Stimulated activated memory B cell treated with anti-CD40 and anti-IgM and Interleukin-4, amounts not matched to agents 10 μg/mL and 1 μg/mL and 100 μg/mL, for 72 hours (primary cell): ENCODE results near the gene KBTBD3.
"Not testable (repeated sequence)": the region's sequence is repeated elsewhere in the genome, so short reads cannot be mapped to it uniquely, and the experiment has no call there.

Source experiments
- ATAC-seq: fragments of 150-1000 bp; cut with Tn5 transposase; 2 replicates; pipeline ENCODE4 v1.10.0; 2021
- H3K27ac Mint-ChIP-seq: one replicate; pipeline ENCODE4 v1.8.0; 2022; ENCODE audit warnings: mild to moderate bottlenecking, mixed read lengths
- H3K27me3 Mint-ChIP-seq: one replicate; pipeline ENCODE4 v1.8.0; 2022; ENCODE audit warnings: mixed read lengths
- H3K36me3 Mint-ChIP-seq: one replicate; pipeline ENCODE4 v1.8.0; 2022; ENCODE audit warnings: mixed read lengths
- H3K4me1 Mint-ChIP-seq: one replicate; pipeline ENCODE4 v1.8.0; 2022; ENCODE audit warnings: mixed read lengths
- H3K4me3 Mint-ChIP-seq: one replicate; pipeline ENCODE4 v1.8.0; 2022; ENCODE audit warnings: mild to moderate bottlenecking, moderate library complexity, mixed read lengths
- H3K9me3 Mint-ChIP-seq: one replicate; pipeline ENCODE4 v1.8.0; 2022; ENCODE audit warnings: mixed read lengths

KBTBD3 gene

DNA sequence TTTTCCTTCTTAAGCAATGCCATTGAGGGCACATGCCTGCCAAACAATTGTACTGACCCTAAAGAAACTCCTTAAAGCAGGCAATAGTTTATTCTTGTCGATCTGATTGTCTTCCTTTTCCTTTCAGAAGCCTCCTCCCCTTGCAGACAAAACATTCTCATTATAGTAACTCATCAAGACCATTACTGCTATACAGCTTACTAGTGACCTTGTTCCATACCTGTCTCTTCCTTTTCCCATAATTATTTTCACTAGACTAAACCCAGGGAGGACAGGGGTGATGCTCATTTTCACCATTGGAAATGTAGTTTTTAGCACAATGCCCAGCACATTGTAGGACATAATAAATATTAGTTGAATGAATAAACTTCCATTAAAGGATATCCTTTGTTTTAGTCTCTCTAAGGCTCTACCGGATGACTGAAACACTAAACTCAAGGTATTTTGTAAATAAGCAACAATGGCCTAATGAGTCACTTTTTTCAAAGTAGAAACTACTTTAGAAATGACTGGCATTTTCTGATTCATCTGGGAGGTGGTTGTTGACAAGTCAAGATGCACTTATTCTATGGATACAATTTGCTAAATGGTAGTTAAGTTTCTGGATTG lies 45.8 kb downstream of the KBTBD3 start:
- H3K27ac Mint-ChIP-seq = no peak overlapping the region
- no peaks in the 10 kb centered on the region for H3K4me1 Mint-ChIP-seq
- peaks cover 3% of the 10 kb centered on the region for H3K9me3 Mint-ChIP-seq
- no peaks in the 10 kb centered on the region for H3K36me3 Mint-ChIP-seq
- H3K27me3 Mint-ChIP-seq = peaks cover 35% of the 10 kb centered on the region
- no peak for ATAC-seq
- H3K4me3 Mint-ChIP-seq = no peak overlapping the region

DNA sequence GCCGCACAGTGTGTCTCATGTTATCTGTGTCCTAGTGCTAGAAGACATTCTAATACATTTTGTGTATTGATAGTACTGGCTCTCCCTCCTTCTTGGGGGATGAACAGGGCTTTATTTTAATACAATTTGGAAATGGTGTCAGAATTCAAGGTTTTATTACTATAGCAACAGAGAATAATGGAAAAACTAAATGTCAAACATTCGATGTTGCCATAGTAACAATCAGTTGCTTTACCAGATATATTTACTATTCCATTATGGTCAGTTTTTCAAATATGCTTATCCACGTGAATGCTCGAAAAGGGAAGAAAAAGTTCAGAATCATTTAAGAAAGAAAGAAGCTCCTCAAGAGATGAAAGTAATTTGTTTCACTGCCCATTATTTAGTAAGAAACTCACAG lies 46.5 kb downstream of the KBTBD3 start:
- no peak for ATAC-seq
- Mint-ChIP-seq H3K9me3 (peaks cover 3% of the 10 kb centered on the region), H3K36me3 (no peaks in the 10 kb centered on the region), H3K27ac (no peak overlapping the region), H3K4me1 (no peaks in the 10 kb centered on the region), H3K27me3 (peaks cover 35% of the 10 kb centered on the region), H3K4me3 (no peak overlapping the region)

DNA sequence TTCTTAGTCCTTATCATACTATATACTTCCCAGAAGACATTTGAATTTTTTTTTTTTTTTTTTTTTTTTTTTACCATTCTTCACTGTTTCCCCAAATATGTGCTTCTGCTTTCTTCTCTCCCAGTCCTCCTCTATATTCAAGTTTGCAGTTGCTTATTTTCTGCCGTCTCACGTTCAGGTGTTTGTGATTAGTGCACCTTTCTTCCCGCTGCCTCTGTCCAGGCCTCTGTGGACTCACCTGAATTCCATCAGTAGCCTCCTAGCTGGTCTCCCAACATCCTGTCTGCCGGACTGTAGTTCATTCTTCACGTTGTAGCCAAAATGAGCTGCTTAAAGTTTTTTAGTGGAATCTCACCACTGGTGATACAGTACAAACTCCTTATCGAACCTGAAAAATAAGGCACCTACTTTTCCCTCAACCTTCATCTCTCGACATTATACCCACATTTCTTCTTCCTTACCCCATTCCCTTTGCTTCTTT lies 54.3 kb downstream of the KBTBD3 start:
- peaks cover 3% of the 10 kb centered on the region for H3K9me3 Mint-ChIP-seq
- H3K4me1 Mint-ChIP-seq = peaks cover 35% of the 10 kb centered on the region
- peak overlapping the region; percentile 77 for H3K27ac Mint-ChIP-seq
- peak overlapping the region; percentile 80 for H3K4me3 Mint-ChIP-seq
- H3K27me3 Mint-ChIP-seq = no peaks in the 10 kb centered on the region
- peaks cover 17% of the 10 kb centered on the region for H3K36me3 Mint-ChIP-seq
- ATAC-seq = no peak

GRCh38 chr11:106021967-106022794 lies 55.0 kb downstream of the KBTBD3 start, which contains the start of gene MSANTD4:
Gene MSANTD4 (minus strand): TSS chr11:106022240. CDS start chr11:106010917, 11,323 bp downstream.
- ATAC-seq = peak; percentile 99
- Mint-ChIP-seq H3K27me3 (no peaks in the 10 kb centered on the region), H3K4me1 (peaks cover 35% of the 10 kb centered on the region), H3K36me3 (peaks cover 17% of the 10 kb centered on the region), H3K4me3 (peak within 1 kb of the TSS; percentile 80), H3K27ac (peak within 1 kb of the TSS; percentile 77), H3K9me3 (no peaks in the 10 kb centered on the region)

GRCh38 chr11:106021181-106021966 lies 55.8 kb downstream of the KBTBD3 start:
- peak overlapping the region; percentile 77 for H3K27ac Mint-ChIP-seq
- peak overlapping the region; percentile 80 for H3K4me3 Mint-ChIP-seq
- peaks cover 40% of the 10 kb centered on the region for H3K4me1 Mint-ChIP-seq
- peaks cover 20% of the 10 kb centered on the region for H3K36me3 Mint-ChIP-seq
- H3K27me3 Mint-ChIP-seq = no peaks in the 10 kb centered on the region
- no peak for ATAC-seq
- H3K9me3 Mint-ChIP-seq = no peaks in the 10 kb centered on the region

GRCh38 chr11:106017093-106017492 lies 60.1 kb downstream of the KBTBD3 start:
- Mint-ChIP-seq H3K4me1 (peaks cover 42% of the 10 kb centered on the region), H3K9me3 (no peaks in the 10 kb centered on the region), H3K36me3 (peaks cover 41% of the 10 kb centered on the region), H3K27me3 (no peaks in the 10 kb centered on the region), H3K27ac (no peak overlapping the region), H3K4me3 (no peak overlapping the region)
- no peak for ATAC-seq

DNA sequence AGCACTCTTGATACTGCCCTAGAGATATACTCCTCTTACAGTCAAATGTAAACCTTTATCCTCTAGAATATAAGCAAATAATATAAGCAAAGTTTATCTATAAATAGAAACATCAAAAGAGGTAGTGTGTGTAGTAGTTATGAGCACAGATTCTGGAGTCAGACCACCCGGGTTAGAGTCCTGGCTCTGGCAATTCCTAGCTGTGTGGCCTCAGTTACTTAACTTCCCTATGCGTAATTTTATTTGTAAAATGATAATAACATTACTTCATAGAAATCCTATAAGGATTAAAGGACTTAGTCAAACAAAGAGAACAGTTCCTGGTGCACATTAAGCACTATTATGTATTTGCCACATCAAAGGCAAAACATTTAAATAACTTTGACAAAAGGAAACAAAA lies 62.1 kb downstream of the KBTBD3 start:
- H3K27ac Mint-ChIP-seq = no peak overlapping the region

GRCh38 chr11:106014620-106015019 lies 62.5 kb downstream of the KBTBD3 start:
- Mint-ChIP-seq H3K27ac (no peak overlapping the region), H3K4me1 (peaks cover 44% of the 10 kb centered on the region), H3K9me3 (peaks cover 6% of the 10 kb centered on the region), H3K27me3 (no peaks in the 10 kb centered on the region), H3K36me3 (peaks cover 51% of the 10 kb centered on the region), H3K4me3 (no peak overlapping the region)
- ATAC-seq = no peak

More for the DNA sequence above, 62.1 kb downstream of the KBTBD3 start:
- H3K36me3 Mint-ChIP-seq = peaks cover 51% of the 10 kb centered on the region
- peaks cover 45% of the 10 kb centered on the region for H3K4me1 Mint-ChIP-seq
- H3K9me3 Mint-ChIP-seq = peaks cover 3% of the 10 kb centered on the region
- no peak for ATAC-seq
- H3K27me3 Mint-ChIP-seq = no peaks in the 10 kb centered on the region
- H3K4me3 Mint-ChIP-seq = no peak overlapping the region

- H3K27me3 Mint-ChIP-seq = no peaks in the 10 kb centered on the region
- H3K36me3 Mint-ChIP-seq = peaks cover 53% of the 10 kb centered on the region
- peaks cover 41% of the 10 kb centered on the region for H3K4me1 Mint-ChIP-seq
- H3K27ac Mint-ChIP-seq = no peak overlapping the region
- peaks cover 6% of the 10 kb centered on the region for H3K9me3 Mint-ChIP-seq
- no peak for ATAC-seq
- H3K4me3 Mint-ChIP-seq = no peak overlapping the region
Measured at GRCh38 chr11:106014035-106014434, 63.1 kb downstream of the KBTBD3 start.

DNA sequence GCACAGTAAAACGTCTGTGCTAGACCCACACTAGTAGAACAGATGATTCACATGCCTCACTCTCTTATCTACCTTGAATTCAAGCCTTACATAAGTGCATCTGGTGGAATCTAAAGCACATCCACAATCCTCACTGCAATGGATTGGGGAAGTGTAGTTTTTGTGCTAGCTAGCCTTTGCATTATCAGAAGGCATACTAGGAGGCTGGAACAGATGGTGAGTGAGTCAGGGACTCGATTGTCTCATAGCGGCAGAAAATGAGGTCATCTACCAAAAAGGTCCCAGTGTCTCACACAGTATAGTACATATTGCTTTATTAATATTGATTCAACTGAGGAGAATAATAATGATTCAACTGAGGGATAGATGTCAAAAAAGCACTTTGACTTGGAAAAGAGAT lies 64.4 kb downstream of the KBTBD3 start:
- Mint-ChIP-seq H3K4me3 (no peak overlapping the region), H3K4me1 (peaks cover 37% of the 10 kb centered on the region), H3K36me3 (peaks cover 62% of the 10 kb centered on the region), H3K27me3 (no peaks in the 10 kb centered on the region), H3K27ac (no peak overlapping the region), H3K9me3 (peaks cover 6% of the 10 kb centered on the region)
- no peak for ATAC-seq

DNA sequence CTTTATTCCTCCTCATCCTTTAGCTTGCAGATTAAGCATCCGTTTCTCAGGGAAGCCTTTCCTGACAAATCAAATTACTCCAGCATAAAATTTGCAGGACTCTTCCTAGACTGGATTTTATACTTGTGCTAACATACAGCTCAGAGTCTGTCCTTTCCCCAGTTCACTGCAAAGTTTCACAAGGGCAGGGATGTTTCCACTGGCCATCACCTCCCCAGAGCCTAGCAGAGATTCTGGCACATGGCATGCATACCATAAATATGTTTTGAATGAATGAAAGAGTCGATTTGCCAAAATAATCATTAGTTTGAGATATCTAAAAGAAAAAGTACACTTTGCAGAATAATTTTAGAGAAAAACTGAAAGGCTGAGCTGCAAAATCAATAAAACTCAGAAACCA lies 65.7 kb downstream of the KBTBD3 start:
- Mint-ChIP-seq H3K4me1 (peaks cover 32% of the 10 kb centered on the region), H3K4me3 (no peak overlapping the region), H3K36me3 (peaks cover 72% of the 10 kb centered on the region), H3K27me3 (no peaks in the 10 kb centered on the region), H3K9me3 (peaks cover 6% of the 10 kb centered on the region), H3K27ac (no peak overlapping the region)
- ATAC-seq = no peak

DNA sequence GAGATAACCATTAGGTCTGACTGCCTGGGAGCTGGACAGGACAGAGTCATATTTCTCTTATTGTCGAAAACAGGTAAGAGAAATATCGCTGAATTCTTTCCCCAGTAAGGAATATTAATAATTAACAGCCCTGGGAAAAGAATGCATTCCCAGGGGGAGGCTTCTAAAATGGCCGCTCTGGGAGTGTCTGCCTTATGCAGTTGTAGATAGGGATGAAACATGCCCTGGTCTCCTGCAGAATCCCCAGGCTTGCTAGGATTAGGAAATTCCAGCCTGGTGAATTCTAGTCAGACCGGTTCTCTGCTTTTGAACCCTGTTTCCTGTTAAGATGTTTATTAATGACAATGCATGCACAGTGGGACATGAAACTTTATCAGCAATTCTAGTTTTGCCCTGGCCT lies 74.1 kb downstream of the KBTBD3 start:
- H3K27me3 Mint-ChIP-seq, H3K4me3 Mint-ChIP-seq, ATAC-seq, H3K27ac Mint-ChIP-seq: not testable (repeated sequence)
- Mint-ChIP-seq H3K9me3 (peaks cover 10% of the 10 kb centered on the region), H3K4me1 (peaks cover 16% of the 10 kb centered on the region), H3K36me3 (peaks cover 79% of the 10 kb centered on the region)

DNA sequence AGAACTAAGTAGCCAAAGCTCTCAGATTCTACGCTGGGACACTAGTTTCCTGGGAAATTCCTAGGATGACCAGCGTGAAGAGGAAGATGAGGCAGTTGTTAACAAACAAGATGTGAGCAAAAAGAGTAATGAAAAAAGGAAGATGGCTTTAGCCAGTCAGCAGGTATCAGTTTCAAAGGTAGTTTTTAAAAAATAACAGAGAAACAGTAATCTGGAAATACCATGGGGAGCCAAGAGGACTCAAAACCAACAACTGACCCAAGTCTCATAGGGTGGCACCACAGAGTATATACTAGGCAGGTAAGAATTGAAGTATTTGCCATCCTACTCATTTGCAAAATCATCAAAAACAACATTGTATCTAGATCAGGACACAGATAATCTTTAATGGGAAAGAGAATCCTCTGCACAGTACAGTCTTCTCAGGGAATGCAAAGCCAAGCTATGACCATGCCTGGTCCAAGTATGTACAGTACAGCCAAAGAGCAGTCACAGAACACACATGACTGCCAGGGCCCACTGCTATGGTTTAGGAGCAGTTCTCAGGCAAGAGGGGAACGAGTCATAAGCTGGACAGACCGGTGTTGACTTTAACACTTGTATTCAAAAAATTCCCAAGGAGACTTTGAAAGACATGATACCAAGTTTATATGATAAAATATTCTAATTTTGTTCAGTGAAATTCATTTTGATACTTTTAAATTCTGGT lies 75.7 kb downstream of the KBTBD3 start:
- peaks cover 79% of the 10 kb centered on the region for H3K36me3 Mint-ChIP-seq
- no peak overlapping the region for H3K27ac Mint-ChIP-seq
- H3K9me3 Mint-ChIP-seq = peaks cover 17% of the 10 kb centered on the region
- no peak for ATAC-seq
- H3K27me3 Mint-ChIP-seq = no peaks in the 10 kb centered on the region
- no peak overlapping the region for H3K4me3 Mint-ChIP-seq
- H3K4me1 Mint-ChIP-seq = peaks cover 29% of the 10 kb centered on the region
